Motor neuron (in vitro differentiated cells): ENCODE data around the gene PCYOX1L. TPM values are rescaled to one million over a fixed set of nuclear protein-coding genes. Genes with fewer than 3 reads are reported as not detected.
"Not testable (repeated sequence)": the region's sequence is repeated elsewhere in the genome, so short reads cannot be mapped to it uniquely, and the experiment has no call there.

Source experiments
- ATAC-seq, 8 experiments: fragments of 200-7000 bp; cut with Tn5 transposase; replicated peaks in 6 of 8; 2 replicates each; pipeline ENCODE4 v1.8.0; 2021; ENCODE audit warnings: mild to moderate bottlenecking in 8 of 8, moderate library complexity in 8 of 8
- H3K27ac ChIP-seq, 2 donors: fragments of 250-450 bp; sonication (Bioruptor Pico); 2 replicates each; pipeline ENCODE4 v1.9.0; 2021; ENCODE audit warnings: antibody characterized with exemption in 2 of 2, mild to moderate bottlenecking in 2 of 2, moderate library complexity in 1 of 2
- H3K4me1 ChIP-seq, 2 donors: fragments of 250-450 bp; sonication (Bioruptor Pico); replicated peaks in 1 of 2; 2 replicates each; pipeline ENCODE4 v1.6.1; 2021; ENCODE audit warnings: antibody characterized with exemption in 2 of 2, mild to moderate bottlenecking in 2 of 2, moderate library complexity in 1 of 2
- H3K4me3 ChIP-seq, 5 donors: fragments of 250-450 bp; sonication (Bioruptor Pico); 2 replicates each; pipeline ENCODE4 v1.9.0; 2021; ENCODE audit warnings: antibody characterized with exemption in 5 of 5, mild to moderate bottlenecking in 5 of 5, moderate library complexity in 4 of 5
- WGBS, 10 experiments: fragments of 450-650 bp; shearing (Covaris generic); methylation state at CpG; one replicate each; pipeline ENCODE4 v1.0.0; 2022; 5-methylcytosine and 5-hydroxymethylcytosine counted together
- in situ Hi-C, 9 experiments: fragments of 400-800 bp; cut with MboI; loops; one replicate each; pipeline ENCODE4 v1.15.0; 2021; ENCODE audit warnings: low sequenced_read_pairs in 9 of 9, low pct_unique_long_range_greater_than_20kb in 2 of 9; ENCODE audit not compliant: unreplicated experiment in 9 of 9
- total RNA-seq, 8 experiments: library from RNA; unstranded; fragments of 300-600 nt; gene quantifications; 2 replicates each; pipeline versions ENCODE4 v1.2.3 to v1.2.4, GENCODE V29; 2022

The PCYOX1L gene
- total RNA-seq, 8 experiments from 2014 or later, result 8.8 to 20.0 (median 15.6) TPM

- in situ Hi-C loops, result loop anchor here in 1 of 9 experiments (10.0 kb wide), 1 partner anchor 53 kb away; no protein-coding TSS in a partner anchor
- Histone ChIP-seq H3K4me1 (peaks cover 0 to 11% of the 10 kb centered on the region in 2 donors), H3K27ac (no peak overlapping the region), H3K4me3 (no peak overlapping the region)
- WGBS, 10 experiments, result 80% methylated on average over 1 of the region's 16 CpGs; no CpG with 5 or more reads in 9 of the 10 experiments
- peak; percentile 85 to 99 (median 94) for ATAC-seq
These were observed 24.1 kb downstream of the PCYOX1L start for GRCh38 chr5:149381986-149382338.

- in situ Hi-C loops, result loop anchor here in 1 of 9 experiments (10.0 kb wide), 1 partner anchor 52 kb away; no protein-coding TSS in a partner anchor
- Histone ChIP-seq H3K27ac (no peak overlapping the region), H3K4me1 (peaks cover 0 to 11% of the 10 kb centered on the region in 2 donors), H3K4me3 (no peak overlapping the region)
- no peak for ATAC-seq
- 60 to 100% (median 82%) methylated on average over 1 to 8 of the region's 12 CpGs; no CpG with 5 or more reads in 2 of the 10 experiments for WGBS, 10 experiments
These were observed 24.8 kb downstream of the PCYOX1L start for GRCh38 chr5:149382517-149383220.

DNA sequence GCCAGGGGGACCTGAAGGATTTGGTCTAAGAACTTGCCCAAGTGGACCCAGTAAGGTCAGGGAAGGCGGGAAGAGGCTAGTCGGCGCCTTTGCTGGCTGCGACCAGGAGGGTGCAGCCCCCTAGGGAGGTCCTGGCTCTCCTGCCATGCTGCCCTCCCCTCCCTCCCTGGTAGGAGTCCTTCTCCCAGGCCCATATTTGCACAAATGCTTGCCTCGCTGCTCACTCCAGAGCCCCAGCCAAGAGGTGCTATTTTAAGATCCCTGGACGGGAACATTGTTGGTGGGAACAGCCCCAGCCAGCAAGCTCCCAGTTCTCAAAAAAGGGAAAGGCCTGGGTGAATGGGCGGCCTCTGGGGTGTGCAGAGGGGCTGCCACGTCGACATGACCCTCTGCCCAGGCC lies 25.6 kb downstream of the PCYOX1L start:
- H3K27ac ChIP-seq, result no peak overlapping the region
- no peak for ATAC-seq
- WGBS, 10 experiments, result 77 to 95% (median 87%) methylated on average over 1 to 5 of the region's 9 CpGs; no CpG with 5 or more reads in 5 of the 10 experiments
- H3K4me1 ChIP-seq, result peaks cover 0 to 11% of the 10 kb centered on the region in 2 donors
- in situ Hi-C loops, result loop anchor here in 1 of 9 experiments (10.0 kb wide), 1 partner anchor 51 kb away; no protein-coding TSS in a partner anchor
- H3K4me3 ChIP-seq, result no peak overlapping the region

- WGBS, 10 experiments, result 80 to 100% (median 100%) methylated on average over 1 to 5 of the region's 5 CpGs; no CpG with 5 or more reads in 5 of the 10 experiments
- peaks cover 0 to 6% of the 10 kb centered on the region in 2 donors for H3K4me1 ChIP-seq
- in situ Hi-C loops, result loop anchor here in 1 of 9 experiments (10.0 kb wide), 1 partner anchor 49 kb away; no protein-coding TSS in a partner anchor
- no peak overlapping the region for H3K4me3 ChIP-seq
- no peak overlapping the region for H3K27ac ChIP-seq
- ATAC-seq, result no peak
These were observed 28.3 kb downstream of the PCYOX1L start for GRCh38 chr5:149386166-149386565.

GRCh38 chr5:149387081-149387631 lies 29.3 kb downstream of the PCYOX1L start:
- Histone ChIP-seq H3K27ac (no peak overlapping the region), H3K4me1 (peaks cover 0 to 4% of the 10 kb centered on the region in 2 donors), H3K4me3 (no peak overlapping the region)
- WGBS, 10 experiments, result 61 to 94% (median 85%) methylated on average over 3 to 8 of the region's 9 CpGs; no CpG with 5 or more reads in 4 of the 10 experiments
- in situ Hi-C loops, result loop anchor here in 1 of 9 experiments (10.0 kb wide), 1 partner anchor 48 kb away; no protein-coding TSS in a partner anchor
- no peak for ATAC-seq

- Histone ChIP-seq H3K27ac (no peak overlapping the region), H3K4me1 (peaks cover 0 to 4% of the 10 kb centered on the region in 2 donors), H3K4me3 (no peak overlapping the region)
- in situ Hi-C loops, result loop anchor here in 1 of 9 experiments (10.0 kb wide), 1 partner anchor 47 kb away; no protein-coding TSS in a partner anchor
- WGBS, 10 experiments, result 75 to 100% (median 91%) methylated on average over 1 of the region's 1 CpG; no CpG with 5 or more reads in 5 of the 10 experiments
- ATAC-seq, result no peak
These were observed 30.1 kb downstream of the PCYOX1L start for GRCh38 chr5:149387982-149388381.

DNA sequence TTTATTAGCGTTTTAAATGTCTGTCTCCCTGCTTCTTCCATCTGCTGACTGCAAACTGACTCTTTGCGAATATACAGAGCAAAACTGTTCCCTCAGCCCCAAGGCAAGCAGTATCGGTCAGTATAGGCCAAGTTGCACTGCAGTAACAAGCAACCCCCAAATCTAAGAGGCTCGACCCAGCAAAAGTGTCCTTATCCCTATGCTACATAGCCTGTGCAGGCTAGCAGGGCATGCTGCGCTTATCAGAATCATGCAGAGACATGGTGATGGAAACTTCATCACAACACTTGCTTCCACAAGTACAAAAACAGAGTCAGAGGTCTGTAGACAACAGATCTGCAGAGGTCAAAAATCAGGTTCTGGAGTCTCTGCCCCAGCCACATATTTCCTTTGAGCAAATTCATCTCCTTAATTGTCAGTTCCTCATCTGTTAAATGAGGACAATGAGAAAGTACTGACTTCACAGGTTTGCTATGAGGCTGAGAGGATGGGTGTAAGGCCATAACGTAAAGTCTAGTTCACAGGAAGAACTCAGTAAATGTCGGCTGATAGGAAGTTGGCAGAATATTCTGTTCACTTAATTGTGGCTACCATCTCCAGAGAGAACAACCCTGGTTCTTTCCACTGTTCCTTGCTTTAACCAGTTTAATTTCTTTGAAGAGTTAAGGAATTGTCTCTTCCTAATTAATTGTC lies 30.8 kb downstream of the PCYOX1L start:
- Histone ChIP-seq H3K27ac (no peak overlapping the region), H3K4me3 (no peak overlapping the region), H3K4me1 (peaks cover 0 to 4% of the 10 kb centered on the region in 2 donors)
- ATAC-seq, result no peak
- 50 to 83% (median 70%) methylated on average over 2 to 6 of the region's 7 CpGs; no CpG with 5 or more reads in 1 of the 10 experiments for WGBS, 10 experiments
- in situ Hi-C loops, result loop anchor here in 1 of 9 experiments (10.0 kb wide), 1 partner anchor 46 kb away; no protein-coding TSS in a partner anchor

GRCh38 chr5:149389552-149390495 lies 32.0 kb downstream of the PCYOX1L start:
- no peak overlapping the region for H3K27ac ChIP-seq
- 0 to 81% (median 73%) methylated on average over 1 to 6 of the region's 11 CpGs; no CpG with 5 or more reads in 2 of the 10 experiments for WGBS, 10 experiments
- in situ Hi-C loops, result loop anchor here in 1 of 9 experiments (10.0 kb wide), 1 partner anchor 45 kb away; no protein-coding TSS in a partner anchor
- H3K4me1 ChIP-seq, result peaks cover 0 to 4% of the 10 kb centered on the region in 2 donors
- H3K4me3 ChIP-seq, result no peak overlapping the region
- no peak for ATAC-seq

- H3K27ac ChIP-seq, ATAC-seq, H3K4me3 ChIP-seq, H3K4me1 ChIP-seq, in situ Hi-C loops: not testable (repeated sequence)
- WGBS, 10 experiments, result 60 to 97% (median 82%) methylated on average over 1 to 5 of the region's 6 CpGs; no CpG with 5 or more reads in 6 of the 10 experiments
These were observed 33.2 kb downstream of the PCYOX1L start for GRCh38 chr5:149391076-149391475.

DNA sequence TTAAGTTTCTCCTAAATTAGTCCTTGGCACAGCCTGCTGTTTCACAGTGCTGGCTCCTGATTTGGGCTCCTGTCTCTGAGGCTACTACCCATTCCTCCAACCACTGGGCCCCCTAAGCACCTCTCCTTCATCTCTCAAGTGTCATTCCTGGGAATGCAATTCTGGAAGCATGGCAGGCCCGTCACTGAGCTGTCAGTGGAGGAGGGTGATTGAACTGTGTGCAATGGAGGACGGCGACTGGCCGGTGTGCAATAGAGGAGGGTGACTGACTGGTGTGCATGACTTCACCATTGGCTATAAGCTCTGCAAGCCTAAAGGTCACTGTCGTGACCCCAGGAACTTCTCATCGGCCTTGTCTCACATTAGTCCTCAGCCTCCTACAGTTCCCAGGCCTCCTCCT lies 33.7 kb downstream of the PCYOX1L start:
- in situ Hi-C loops, result no loop called here
- peak in 1 of 8 experiments; percentile 36 for ATAC-seq
- WGBS, 10 experiments, result 70 to 100% (median 82%) methylated on average over 1 to 2 of the region's 6 CpGs; no CpG with 5 or more reads in 6 of the 10 experiments
- H3K4me3 ChIP-seq, result no peak overlapping the region
- H3K27ac ChIP-seq, result no peak overlapping the region
- H3K4me1 ChIP-seq, result peaks cover 0 to 4% of the 10 kb centered on the region in 2 donors

DNA sequence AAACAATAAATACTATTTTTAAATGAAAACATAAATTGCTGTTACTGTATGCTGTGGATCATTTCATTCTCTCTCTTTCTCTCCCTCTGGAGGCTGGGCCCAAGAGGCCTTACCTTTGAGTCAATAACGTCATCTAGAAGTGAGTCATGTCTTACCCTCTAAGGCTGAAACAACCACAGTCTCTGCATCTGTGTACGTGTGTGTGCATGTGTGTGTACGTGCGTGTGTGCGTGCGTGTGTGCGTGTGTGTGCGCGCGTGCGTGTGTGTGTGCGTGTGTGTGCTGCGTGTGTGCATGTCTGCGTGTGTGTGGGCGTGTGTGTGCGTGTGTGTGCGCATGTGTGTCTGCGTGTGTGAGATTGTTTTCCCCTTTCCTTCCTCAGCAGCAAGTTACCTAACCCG lies 34.9 kb downstream of the PCYOX1L start:
- Histone ChIP-seq H3K4me3 (no peak overlapping the region), H3K4me1 (peaks cover 3 to 7% of the 10 kb centered on the region in 2 donors), H3K27ac (no peak overlapping the region)
- ATAC-seq, result peak in 6 of 8 experiments; percentile 25 to 88 (median 76)
- 50 to 100% (median 82%) methylated on average over 1 to 16 of the region's 19 CpGs; no CpG with 5 or more reads in 4 of the 10 experiments for WGBS, 10 experiments
- in situ Hi-C loops, result no loop called here

DNA sequence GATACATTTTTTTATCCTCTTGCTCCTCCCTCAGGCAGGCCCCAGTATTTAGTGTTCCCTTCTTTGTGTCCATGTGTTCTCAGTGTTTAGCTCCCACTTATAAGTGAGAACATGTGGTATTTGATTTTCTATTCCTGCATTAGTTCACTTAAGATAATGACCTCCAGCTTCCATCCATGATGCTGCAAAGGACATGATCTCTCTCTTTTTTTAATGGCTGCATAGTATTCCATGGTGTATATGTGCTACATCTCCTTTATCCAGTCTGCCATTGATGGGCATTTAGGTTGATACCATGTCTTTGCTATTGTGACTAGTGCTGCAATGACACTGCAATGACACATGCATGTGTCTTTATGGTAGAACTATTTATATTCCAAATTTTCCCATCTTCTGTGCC lies 37.1 kb downstream of the PCYOX1L start:
- H3K4me3 ChIP-seq, ATAC-seq, in situ Hi-C loops, H3K27ac ChIP-seq: not testable (repeated sequence)
- peaks cover 5 to 13% of the 10 kb centered on the region in 2 donors for H3K4me1 ChIP-seq
